ENCODE measurements around the gene PKN3.
"Not testable (repeated sequence)": the region's sequence is repeated elsewhere in the genome, so short reads cannot be mapped to it uniquely, and the experiment has no call there.

The PKN3 gene

DNA sequence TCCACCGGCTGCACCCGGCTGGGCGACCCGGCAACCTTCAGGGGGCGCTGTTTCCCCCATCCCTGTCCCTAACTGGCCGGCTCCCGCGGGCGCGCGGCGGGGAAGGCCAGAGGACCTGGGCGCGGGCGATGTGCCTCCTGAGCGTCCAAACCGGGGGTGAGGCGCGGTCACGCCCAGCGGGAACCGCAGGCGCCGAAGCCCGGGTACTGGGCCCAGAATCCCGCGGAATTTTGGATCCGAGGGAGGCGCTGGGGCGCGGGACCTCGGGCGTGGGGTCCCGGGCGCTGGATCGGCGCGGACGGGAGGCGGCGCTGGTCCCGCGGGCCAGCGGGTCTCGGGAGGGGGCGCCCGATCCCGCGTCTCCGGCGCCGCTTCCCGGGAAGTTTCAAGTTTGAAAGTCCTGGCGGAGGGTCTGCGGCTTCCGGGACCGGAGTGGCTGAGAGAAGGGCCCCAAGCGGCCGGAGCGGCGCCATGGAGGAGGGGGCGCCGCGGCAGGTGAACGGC, at the start of gene PKN3:
Gene PKN3, plus strand, starts transcription at position 59 of the 504 bp plus-strand sequence. Its CDS starts 413 bp downstream, at position 472.
- peak; percentile 73 to 81 for DNase-seq (ENCODE audit: low read depth in 1 of 2, low spot score in 1 of 2)

DNA sequence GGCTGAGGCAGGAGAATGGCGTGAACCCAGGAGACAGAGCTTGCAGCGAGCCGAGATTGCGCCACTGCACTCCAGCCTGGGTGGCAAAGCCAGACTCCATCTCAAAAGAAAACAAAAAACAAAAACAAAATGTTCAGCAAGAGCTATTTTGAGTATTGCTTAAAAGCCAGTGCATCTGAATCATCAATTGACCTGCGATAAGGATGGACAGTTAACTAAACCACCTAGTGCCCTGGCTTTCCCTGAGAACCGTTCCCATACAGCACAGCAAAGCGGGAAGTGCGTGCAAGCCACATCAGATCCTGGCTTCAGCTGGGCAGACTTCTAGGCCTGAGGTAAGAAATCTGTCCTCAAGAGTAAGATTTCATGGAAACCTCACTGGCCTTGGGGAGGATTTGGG, 48.4 kb upstream of the PKN3 start:
- no peak for DNase-seq (ENCODE audit: low read depth in 1 of 2, low spot score in 1 of 2)

DNA sequence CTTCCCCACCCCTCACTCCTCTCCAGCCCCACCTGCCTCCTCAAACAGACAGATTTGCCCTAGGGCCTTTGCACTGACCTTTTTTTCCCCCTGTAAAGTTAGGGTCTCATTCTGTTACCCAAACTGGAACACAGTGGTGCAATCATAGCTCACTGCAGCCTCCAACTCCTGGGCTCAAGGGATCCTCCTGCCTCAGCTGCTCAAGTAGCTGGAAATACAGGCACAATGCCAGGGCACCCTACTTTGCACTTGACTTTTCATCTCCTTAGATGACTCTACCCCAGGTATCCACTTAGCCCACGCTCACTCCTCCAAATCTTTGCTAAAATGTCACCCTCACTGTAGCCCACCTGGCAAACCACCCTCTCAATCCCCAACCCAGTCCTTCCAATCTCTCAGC, 47.8 kb upstream of the PKN3 start:
- DNase-seq (ENCODE audit: low read depth in 1 of 2, low spot score in 1 of 2) = no peak

DNA sequence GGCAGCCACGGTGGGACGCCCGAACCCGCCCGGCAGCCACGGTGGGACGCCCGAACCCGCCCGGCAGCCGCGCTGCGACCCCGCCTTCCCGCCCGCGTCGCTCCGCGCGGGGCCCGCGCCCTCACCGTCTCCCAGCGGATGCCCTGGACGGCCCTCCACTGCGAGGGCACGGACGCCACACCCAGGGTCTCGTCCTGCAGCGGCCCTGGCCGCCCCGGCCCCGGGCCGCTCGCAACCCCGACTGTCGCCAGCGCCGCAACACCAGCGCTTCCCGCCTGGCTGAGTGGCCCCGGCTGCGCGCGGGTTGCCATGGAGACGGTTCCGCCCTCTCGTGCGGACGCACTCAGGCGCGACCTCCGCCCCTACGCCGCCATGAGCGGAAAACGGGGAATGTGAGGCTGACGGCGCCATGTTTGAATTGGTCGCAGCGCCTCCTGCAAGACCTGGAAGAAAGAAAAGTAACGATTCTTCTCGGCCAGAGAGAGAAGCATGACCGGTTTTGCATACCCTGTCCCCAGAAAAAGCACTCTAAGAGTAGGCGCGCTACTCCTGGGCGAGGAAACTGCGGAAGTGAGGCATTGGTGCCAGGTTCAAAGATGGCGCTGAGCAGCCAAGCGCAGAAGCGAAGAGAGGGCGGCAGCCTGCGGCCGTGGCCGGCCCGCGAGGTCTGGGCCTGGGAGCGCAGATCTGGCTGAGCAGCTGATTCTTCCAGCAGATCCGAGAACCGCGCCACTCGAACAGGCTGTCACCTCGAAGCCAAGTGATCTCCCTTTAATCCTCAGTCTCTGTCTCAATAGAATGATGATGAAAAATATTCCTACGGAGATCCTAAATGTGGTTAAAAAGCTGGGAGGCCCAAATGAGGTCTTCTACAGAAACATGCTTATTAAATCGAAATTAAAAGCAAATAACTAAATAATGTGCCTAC, 45.6 kb upstream of the PKN3 start, which contains the start of gene DYNC2I2:
Gene DYNC2I2, minus strand, starts transcription at position 432 of the 928 bp plus-strand sequence. Its CDS starts 121 bp downstream, at position 311.
- DNase-seq (ENCODE audit: low read depth in 1 of 2, low spot score in 1 of 2) = peak; percentile 93 to 96

DNA sequence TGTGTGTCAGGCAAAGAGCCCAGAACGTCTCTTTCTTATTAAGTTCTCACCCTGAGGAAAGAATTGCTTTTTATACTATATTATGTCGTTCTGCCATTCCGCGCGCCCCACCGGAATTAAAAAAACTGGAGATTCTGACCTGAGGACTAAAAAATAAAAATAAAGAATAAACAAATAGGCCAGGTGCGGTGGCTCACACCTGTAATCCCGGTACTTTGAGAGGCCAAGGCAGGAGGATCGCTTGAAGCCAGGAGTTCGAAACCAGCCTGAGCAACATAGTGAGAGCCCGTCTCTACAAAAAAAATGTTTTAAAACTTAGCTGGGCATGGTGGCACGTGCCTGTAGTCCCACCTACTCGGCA, 45.0 kb upstream of the PKN3 start:
- DNase-seq (ENCODE audit: low read depth in 1 of 2, low spot score in 1 of 2) = no peak

DNA sequence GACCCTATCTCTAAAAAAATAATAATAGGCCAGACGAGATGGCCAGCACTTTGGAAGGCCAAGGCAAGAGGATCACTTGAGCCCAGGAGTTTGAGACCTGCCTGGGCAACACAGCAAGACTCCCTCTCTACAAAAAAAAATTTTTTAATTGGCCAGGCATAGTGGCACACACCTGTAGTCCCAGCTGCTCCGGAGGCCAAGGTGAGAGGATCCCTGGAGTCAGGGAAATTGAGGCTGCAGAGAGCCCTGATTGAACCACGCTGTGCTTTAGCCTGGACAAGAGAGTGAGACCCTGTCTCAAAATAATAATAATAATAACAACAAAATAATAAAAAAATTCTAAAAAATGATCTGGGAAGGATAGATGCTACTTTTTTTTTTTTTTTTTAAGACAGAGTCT, 44.5 kb upstream of the PKN3 start:
- DNase-seq (ENCODE audit: low read depth in 1 of 2, low spot score in 1 of 2) = no peak

DNA sequence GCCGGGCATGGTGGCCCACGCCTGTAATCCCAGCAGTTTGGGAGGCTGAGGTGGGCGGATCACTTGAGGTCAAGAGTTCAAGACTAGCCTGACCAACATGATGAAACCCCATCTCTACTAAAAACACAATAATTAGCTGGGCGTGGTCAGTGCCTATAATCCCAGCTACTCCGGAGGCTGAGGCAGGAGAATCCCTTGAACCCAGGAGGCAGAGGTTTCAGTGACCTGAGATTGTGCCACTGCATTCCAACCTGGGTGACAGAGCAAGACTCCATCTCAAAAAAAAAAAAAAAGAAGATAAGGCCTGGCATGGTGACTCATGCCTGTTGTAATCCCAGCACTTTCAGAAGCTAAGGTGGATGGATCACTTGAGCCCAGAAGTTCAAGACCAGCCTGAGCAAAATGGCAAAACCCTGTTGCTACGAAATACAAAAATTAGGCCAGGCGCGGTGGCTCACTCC, 35.8 kb upstream of the PKN3 start:
- DNase-seq (ENCODE audit: low read depth in 1 of 2, low spot score in 1 of 2) = not testable (repeated sequence)

DNA sequence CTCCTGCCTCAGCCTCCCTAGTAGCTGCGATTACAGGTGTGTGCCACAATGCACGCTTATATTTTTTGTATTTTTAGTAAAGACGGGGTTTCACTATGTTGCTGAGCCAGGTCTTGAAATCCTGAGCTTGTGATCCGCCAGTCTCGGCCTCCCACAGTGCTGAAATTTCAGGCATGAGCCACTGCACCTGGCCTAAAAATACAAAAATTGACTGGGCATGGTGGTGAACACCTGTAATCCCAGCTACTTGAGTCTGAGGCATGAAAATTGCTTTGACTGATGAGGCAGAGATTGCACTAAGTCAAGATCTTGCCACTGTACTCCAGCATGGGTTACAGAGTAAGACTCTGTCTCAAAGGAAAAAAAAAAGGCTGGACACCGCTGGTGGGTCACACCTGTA, 32.5 kb upstream of the PKN3 start:
- no peak for DNase-seq (ENCODE audit: low read depth in 1 of 2, low spot score in 1 of 2)

DNA sequence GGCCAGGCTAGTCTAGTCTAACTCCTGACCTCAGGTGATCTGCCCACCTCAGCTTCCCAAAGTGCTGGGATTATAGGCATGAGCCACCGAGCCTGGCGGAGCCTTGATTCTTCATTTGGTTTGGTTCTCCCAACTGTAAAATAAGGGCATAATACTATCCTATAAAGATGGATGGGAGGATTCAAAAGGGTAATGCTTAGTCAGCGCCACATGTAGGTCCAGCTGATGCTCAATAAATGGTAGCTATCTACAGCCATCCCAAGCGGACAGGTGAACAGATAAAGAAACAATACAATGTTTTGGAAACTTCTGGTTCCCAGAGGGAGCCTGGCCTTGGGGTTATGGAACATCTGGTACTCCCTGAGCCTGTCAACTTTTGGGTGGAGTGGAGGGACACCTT, 26.9 kb upstream of the PKN3 start:
- no peak for DNase-seq (ENCODE audit: low read depth in 1 of 2, low spot score in 1 of 2)

DNA sequence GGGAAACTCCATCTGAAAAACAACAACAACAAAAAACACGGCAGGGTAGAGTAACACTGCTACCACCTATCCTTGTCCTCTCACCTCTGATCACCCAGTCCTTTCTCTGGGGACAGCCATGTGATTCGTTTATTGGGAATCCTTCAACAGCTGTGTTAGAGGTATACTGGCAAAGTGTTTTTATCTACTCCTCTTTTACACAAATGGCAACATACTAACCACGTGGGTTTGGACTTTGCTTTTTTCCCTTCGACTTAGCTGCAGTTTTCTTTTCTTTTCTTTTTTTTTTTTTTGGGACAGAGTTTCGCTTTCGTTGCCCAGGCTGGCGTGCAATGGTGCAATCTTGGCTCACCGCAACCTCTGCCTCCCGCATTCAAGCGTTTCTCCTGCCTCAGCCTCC, 24.5 kb upstream of the PKN3 start:
- no peak for DNase-seq (ENCODE audit: low read depth in 1 of 2, low spot score in 1 of 2)

DNA sequence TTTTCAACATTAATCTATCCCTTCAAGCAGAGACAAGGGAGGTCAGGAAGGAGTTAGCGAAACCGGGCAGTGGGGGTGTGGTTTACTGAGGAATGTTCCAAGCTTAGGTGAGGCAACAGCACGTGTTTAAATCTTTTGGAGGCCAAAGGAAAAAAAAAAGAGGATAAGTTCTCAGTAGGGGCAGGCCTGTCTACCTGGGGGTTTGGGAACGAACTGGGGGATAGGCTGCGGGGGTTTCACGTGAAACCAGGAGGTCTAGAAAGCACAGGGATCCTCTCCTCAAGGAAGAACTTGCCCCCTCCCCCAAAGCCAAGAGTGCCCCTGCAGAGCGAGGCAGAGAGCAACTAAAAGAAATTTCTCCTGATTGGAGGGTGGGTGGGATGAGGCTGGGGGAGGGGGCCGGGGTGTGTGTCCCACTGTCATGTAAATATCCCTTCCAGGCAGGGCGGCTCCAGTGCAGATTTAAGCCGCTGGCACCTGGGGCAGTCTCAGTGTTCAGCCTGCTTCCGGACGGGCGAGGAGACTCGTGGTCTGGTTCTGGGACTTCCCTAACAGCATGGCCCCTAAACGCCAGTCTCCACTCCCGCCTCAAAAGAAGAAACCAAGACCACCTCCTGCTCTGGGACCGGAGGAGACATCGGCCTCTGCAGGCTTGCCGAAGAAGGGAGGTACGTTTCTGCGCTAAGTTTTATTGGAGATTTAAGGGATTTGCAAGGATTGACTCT, 18.8 kb upstream of the PKN3 start:
- DNase-seq (ENCODE audit: low read depth in 1 of 2, low spot score in 1 of 2) = no peak

DNA sequence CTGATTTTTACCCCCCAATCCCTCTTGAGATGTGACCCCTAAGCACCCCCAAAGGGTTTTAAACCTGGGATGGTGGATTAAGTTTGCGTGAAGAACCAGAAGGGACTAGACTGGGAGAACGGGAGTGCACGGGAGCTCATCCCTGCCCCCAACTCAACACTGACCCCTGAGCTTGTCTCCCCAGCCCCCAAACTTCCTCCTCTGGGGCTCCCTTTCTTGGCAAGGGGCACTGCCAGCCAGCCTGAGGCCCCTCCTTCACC, 18.3 kb upstream of the PKN3 start:
- no peak for DNase-seq (ENCODE audit: low read depth in 1 of 2, low spot score in 1 of 2)

DNA sequence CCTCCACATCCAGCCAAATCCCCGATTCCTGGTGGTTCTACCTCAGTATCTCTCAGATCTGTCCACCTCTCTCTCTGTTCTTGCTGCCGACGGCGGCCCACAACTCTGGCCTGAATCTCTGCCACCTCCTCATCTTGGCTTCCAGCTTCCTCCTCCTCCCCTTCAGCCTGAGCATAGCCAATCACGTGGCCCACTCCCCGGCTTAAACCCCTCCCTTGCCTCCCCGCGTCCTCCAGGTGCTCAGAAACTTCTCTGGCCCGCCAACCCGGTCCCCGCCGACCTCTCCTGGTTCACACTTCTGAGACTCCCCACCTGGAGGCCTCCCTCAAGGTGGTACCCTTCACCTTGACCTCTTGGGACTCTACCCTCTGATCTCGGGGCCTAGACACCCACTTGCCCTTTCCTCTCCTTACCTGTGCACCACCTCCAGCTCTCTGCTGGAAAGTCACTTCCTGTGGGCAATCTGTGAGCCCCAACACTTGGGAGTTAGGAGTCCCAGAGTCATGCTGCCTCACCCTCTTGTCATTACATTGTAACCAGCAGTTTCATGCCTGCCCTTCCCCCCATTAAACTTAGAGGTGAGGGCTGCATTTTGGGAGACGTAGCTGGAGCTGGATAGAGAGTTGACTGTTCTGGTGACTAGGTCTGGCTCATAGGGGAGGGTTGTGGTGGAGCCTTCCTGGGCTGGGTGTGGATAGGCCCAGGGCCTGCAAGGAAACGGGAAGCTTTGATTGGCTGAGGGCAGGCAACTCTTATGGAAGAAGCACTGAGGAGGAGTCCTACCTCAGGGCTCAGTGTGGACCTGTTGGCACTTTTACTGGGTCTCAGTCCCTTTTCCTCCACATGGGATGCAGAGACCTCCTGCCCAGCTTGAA, 17.7 kb upstream of the PKN3 start:
- peak; percentile 42 to 48 for DNase-seq (ENCODE audit: low read depth in 1 of 2, low spot score in 1 of 2)

DNA sequence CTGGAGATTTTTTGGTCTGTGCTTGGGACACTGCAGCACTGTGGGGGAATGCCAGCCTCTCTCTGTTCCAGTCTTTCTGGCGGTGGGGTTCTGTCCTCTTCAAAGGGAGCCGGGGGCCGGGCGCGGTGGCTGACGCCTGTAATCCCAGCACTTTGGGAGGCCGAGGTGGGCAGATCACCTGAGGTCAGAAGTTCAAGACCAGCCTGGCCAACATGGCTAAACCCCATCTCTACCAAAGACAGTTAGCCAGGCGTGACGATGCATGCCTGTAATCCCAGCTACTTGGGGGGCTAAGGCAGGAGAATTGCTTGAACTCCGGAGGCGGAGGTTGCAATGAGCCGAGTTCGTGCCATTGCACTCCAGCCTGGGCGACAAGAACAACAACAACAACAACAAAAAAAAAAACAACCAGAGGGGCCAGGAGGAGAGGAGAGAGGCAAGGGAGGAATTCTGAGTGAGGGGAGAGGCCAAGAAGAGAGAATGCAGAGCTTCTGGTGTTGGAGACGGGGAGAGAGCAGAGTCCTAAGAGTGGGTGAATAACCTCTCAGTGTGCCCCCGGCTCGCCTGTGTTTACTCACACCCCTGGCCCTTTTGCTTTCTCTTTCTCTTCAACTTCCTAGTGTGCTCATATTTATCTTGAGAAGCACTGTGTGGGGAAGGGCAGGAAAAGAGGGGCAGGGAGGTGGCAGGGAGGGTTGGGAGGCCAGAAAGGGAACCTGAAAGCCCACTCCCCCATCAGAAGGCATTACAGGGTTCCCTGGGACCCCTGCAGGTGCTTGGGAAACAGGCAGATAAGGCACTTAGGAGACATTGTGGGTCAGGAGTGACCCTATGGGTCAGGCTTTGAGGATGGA, 16.4 kb upstream of the PKN3 start:
- DNase-seq (ENCODE audit: low read depth in 1 of 2, low spot score in 1 of 2) = peak in 1 of 2 donors; percentile 25

DNA sequence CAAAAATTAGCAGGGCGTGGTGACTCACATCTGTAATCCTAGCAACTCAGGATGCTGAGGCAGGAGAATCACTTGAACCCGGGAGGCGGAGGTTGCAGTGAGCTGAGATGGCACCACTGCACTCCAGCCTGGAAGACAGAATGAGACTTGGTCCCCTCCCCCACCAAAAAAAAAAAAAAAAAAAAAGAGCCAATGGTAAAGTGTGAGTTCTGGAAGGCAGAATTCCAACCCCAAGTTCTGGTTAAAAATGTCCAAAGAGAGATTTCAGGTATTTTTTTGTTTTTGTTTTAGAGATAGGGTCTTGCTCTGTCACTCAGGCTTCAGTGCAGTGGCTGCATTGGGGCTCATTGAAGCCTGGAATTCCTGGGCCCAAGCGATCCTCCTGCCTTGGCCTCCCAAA, 14.8 kb upstream of the PKN3 start:
- DNase-seq (ENCODE audit: low read depth in 1 of 2, low spot score in 1 of 2) = no peak

DNA sequence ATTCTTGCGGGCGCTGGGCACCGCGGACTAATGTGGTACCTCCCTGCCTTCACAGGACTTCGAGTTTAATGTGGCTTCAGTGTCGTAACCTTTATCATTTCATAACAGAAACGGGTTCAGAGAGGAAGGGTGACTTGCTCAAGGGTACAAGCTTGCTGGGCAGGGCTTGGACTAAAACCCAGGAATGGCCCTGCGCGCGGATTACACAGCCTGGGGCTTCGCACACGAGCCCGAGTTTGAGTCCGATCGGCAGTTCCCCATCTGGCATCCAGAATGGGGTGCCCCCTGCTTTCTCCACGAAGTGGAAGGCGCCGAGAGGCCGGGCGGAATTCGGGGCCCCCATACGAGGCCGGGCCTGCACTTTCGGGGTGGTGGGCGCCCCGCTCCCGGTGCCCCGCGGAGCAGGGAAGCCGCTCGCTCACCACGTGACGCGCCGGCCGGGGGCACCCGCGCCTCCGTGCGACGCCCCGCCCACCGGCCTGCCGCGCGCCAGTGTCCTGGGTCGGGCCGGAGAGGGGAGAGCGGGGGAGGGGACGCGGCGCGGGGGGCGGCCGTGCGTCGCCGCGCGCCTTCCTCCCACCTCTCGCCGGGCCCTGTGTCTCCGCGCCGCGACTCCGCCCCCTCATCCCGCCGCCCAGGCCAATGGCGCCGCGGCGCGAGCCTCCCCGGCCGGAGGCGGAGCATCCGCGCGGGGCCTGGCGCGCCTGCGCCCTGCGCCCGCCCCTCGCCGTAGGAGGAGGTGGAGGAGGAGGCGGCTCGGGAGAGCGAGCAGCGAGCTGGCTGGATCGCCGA, 13.6 kb upstream of the PKN3 start, which contains the start of gene SET:
Gene SET, plus strand, starts transcription at position 722 of the 792 bp plus-strand sequence. CDS start 361 bp downstream, outside the sequence.
- peak; percentile 87 to 91 for DNase-seq (ENCODE audit: low read depth in 1 of 2, low spot score in 1 of 2)

DNA sequence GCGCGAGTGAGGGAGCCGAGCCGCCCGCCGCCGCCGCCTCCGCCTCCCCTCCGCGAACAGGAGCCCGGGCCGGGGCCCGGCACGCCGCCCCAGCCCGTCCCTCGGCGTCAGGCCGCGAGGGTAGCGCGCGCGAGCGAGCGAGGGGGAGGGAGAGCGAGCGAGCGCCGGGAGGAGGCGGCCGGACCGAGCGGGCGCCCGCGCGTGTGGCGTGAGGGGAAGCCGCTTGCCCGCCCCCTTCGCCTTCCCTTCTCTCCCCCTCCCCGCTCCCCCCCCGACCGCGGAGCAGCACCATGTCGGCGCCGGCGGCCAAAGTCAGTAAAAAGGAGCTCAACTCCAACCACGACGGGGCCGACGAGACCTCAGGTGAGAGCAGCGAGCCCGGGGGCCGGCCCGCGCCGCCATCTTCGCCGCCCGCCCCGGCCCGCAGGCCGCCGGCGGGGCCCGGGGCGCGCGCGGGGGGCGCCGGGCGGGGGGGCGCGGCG, 13.0 kb upstream of the PKN3 start:
- peak; percentile 38 to 46 for DNase-seq (ENCODE audit: low read depth in 1 of 2, low spot score in 1 of 2)

DNA sequence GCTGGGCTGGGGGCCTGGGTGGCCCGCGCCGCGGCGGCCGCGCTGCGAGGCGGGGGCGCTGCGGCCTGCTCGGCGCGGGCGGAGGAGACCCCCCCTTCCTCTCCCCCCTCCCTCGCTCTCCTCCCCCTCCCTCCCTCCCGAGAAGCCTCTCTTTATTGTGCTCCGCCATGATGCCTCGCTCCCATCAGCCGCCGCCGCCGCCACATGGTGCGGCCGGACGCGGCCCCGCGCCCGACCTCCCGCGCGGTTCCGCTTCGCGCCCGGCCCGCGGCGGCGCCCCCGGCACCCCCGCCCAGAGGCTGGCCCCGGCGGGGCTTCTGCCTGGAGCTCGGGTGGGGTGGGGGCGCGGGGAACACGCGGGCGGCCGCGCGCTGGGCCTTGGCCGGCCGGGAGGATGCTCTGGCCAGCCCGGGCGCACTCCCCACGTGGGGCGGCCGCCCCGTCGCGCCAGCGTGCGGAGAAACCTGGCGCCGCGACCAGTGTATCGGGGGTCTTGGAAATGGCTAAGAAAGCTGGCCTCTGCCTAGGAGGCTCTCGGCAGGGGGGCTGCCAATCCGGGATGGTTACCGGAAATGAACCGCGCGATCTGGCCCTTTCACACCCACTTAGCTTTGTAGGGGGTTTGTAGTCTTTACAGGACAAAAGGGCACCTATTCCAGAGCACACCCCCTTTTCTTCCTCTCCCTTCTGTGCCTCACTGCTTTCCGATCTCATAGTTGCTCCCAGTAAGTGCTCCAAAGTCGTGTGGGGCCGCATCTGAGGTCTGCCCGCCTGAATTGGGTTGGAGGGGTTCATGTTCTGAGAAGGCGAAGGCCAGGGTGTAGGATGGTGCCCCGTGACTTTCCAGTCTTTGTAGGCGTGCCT, 12.3 kb upstream of the PKN3 start:
- DNase-seq (ENCODE audit: low read depth in 1 of 2, low spot score in 1 of 2) = peak in 1 of 2 donors; percentile 45
